ENCODE measurements around the gene RASD2.
A peak's percentile ranks its signal among the peaks of the same experiment; 100 is the strongest.
"Not testable (repeated sequence)": the region's sequence is repeated elsewhere in the genome, so short reads cannot be mapped to it uniquely, and the experiment has no call there.

The RASD2 gene, protein sequence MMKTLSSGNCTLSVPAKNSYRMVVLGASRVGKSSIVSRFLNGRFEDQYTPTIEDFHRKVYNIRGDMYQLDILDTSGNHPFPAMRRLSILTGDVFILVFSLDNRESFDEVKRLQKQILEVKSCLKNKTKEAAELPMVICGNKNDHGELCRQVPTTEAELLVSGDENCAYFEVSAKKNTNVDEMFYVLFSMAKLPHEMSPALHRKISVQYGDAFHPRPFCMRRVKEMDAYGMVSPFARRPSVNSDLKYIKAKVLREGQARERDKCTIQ

DNA sequence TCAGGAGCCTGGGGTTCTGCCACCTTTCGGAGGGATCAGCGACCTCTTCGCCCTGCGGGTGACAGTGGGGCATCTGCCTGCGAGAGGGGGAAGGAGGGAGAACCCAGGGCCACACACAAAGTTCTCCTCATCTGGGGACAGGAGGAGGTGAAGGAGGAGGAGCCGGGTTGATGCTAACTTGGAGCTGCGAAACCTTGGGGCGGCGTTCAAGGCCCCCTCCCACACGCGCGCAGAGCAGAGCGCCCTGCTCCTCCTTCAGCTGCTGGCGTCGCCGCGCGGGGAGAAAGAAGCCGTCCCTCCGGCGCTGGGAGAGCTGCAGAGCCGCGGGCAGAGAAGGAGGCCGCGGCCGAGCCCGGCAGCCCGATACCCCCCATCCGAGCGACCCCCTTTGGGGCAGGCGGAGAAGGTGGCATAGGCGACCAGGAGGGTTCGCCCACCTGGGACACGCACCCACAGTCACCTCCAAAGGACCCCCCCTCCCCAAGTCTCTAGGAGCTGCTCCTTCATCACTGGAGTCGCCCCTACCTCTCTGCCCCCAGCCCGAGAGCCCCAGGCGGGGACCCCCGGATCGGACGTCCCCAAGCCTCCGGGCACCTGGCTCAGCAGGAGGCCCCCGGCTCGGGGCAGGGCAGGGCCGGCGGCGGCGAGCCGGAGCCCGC is at the start of gene RASD2:
Gene RASD2 (plus strand): TSS at position 237 of the 659 bp plus-strand sequence. CDS start 5,979 bp downstream, outside the sequence.
- DNase-seq (ENCODE audit: low spot score): peak; percentile 7

DNA sequence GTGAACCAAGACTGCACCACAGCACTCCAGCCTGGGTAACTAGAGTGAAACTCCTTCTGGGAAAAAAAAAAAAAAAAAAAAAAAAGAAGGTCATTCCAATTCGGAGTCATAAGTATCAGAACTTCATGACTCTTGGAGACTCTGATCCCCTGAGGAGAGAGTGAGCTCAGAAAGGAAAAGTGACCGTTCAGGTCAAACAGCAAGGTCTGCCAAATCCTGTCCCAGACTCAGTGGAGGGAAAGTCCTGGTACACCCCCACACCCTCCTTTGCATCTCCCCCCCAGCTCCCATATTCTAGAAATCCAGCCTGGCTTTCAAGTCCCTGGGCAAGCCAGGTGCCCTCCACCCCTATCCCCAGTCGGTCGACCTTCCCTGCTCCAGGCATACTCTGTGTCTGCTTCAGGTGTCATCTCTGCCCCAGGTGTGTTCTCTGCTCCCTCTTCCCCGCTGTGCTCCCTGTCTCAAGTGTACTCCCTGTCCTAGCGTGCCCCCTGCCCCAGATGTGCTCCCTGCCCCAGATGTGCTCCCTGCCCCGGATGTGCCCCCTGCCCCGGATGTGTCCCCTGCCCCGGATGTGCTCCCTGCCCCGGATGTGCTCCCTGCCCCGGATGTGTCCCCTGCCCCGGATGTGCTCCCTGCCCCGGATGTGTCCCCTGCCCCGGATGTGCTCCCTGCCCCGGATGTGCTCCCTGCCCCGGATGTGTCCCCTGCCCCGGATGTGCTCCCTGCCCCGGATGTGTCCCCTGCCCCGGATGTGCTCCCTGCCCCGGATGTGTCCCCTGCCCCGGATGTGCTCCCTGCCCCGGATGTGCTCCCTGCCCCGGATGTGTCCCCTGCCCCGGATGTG is 49.3 kb upstream of the RASD2 start:
- DNase-seq (ENCODE audit: low spot score): not testable (repeated sequence)

DNA sequence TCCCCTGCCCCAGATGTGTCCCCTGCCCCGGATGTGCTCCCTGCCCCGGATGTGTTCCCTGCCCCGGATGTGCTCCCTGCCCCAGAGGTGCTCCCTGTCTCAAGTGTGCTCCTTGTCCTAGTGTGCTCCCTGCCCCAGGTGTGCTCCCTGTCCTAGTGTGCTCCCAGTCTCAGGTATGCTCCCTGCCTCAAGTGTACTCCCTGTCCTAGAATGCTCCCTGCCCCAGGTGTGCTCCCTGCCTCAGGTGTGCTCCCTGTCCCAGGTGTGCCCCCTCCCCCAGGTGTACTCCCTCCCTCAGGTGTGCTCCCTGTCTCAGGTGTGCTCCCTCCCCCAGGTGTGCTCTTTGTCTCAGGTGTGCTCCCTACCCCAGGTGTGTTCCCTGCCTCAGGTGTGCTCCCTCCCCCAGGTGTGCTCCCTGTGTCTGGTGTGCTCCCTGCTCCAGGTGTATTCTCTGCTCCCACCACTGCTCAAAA is 48.7 kb upstream of the RASD2 start:
- no peak for DNase-seq (ENCODE audit: low spot score)

DNA sequence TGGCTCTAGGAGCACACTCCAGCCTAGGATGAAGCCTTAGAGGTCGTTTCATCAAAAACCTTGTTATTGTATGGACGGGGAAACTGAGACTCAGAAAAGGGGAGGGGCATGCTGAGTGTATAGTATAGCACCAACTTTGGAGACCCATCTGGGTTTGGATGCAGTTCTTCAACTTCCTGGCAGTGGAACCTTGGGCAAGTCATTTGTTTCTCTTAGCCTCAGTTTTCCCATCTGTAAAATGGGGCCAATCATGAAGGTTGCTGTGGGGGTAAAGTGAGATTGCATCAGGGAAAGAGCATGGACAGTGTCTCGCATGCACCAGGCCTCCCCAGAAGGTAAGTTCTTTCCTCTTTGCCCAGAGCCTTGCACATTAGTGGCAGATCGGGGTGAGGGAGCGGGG is 47.6 kb upstream of the RASD2 start:
- no peak for DNase-seq (ENCODE audit: low spot score)

DNA sequence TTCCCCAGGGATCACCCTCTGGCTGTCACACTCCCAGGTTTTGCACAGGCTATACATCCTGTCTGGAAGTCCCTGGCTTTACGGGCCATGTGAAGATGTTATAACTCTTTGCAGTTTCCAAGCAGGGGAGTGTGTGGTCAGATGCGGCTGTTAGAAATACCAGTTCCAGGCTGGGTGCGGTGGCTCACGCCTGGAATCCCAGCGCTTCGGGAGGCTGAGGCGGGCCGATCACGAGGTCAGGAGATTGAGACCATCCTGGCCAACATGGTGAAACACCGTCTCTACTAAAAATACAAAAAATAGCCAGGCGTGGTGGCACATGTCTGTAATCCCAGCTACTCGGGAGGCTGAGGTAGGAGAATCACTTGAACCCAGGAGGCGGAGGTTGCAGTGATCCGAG is 44.9 kb upstream of the RASD2 start:
- not testable (repeated sequence) for DNase-seq (ENCODE audit: low spot score)

DNA sequence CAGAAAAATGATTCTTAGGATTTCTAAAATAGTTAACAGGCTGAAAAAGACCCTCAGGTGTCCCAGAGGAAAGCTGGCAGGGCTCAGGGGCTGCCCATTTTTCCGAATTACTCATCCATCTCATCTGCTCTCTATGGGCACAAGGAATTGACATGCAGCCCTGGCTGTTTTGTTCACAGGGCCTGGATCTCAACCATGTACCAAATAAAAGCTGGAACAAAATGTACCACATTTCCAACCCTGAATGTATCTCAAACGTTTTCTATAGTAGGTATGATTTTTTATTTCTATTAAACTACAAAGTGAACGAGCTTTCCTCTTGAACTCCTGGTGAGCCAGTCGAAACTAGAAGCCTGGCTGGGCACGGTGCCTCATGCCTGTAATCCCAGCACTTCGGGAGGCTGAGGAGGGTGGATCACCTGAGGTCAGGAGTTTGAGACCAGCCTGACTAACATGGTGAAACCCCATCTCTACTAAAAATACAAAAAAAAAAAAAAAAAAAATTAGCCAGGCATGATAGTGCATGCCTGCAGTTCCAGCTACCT is 43.8 kb upstream of the RASD2 start:
- no peak for DNase-seq (ENCODE audit: low spot score)

DNA sequence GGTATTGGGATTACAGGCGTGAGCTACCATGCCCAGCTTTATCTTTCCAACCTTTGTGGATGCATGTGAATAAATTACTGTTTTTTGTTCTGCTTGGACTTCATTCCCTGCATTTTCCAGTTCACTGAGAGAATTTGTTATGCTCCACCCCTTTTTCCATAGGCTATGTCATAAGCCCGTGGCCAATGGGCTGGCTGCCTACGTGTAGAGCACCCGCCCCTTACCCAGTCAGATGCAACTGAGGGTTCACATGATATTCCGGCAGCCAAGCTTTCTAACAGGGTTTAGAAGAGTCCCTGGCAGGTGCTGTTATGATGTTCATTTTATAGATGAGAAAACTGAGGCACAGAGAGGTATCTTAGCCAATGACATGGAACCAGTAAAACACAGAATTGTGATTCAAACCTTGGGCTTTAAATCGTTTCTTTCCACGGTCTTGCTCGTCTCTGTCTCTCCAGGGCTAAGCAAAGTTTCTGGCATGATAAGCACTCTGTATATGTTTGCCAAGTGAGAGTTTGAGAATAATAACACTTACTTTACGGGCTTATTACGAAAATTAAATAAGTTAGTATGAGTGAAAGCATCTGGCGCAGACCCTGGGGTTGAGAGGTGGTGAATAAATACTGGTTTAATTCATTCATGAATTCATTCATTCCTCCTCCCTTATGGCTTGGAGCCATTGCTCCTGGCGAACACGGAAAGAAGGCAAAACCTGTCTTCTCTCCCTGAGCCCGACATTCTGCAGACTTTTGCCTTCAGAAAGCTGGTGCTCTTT is 42.4 kb upstream of the RASD2 start:
- DNase-seq (ENCODE audit: low spot score): no peak

DNA sequence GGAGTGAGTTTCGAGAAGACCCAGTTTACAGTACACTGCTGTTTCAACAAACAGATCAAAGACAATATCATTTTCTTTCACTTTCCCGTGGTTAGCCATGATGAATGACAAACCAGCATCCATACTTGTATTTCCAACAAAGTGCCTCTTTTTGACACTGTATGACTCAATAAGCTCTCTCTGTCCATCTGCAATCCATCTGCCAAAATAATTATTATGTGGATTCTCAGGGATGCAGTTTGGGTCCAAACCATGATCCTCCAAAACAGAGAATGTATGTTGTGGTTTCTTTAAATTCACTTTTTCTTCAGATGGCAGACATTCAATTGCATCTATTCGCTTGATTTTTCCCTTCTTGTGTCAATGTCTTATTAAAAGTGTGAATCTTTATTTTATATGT is 37.8 kb upstream of the RASD2 start:
- no peak for DNase-seq (ENCODE audit: low spot score)

DNA sequence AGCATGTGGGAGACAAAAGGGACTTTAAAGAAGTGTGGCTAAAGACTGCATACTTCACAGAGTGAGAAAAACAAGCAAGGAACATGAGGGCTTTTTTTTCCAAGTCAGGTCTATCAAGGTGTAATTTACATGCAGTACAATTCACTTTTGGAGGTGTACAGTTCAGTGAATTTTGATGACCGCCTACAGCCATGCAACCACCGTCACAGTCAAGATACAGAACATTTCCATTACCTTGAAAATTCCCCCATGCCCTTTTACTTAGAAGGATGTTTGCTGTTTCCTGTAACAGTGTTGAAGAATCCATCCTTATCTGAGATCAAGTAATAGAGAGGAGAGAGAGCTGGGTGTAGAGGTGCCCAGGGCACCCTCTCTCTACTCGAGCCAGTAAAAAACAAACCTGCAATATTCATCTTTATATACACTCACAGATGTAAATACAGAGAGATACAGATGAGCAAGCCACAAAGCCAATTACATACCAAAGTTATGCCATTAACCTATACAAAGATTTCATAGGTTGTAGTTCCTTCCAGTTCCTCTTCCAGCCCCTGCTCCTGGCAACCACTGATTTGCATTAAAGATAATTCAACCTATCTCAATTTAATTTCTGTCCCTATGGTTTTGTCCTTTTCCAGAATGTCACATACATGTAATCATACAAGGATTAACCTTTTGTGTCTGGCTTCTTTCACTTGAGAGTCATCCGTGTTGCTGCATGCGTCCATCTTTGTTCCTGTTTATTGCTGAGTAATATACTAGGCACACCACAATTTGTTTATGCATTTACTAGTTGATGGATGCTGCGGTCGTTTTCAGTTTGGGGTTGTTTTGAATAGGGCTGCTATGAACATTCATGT is 35.0 kb upstream of the RASD2 start:
- DNase-seq (ENCODE audit: low spot score): no peak

DNA sequence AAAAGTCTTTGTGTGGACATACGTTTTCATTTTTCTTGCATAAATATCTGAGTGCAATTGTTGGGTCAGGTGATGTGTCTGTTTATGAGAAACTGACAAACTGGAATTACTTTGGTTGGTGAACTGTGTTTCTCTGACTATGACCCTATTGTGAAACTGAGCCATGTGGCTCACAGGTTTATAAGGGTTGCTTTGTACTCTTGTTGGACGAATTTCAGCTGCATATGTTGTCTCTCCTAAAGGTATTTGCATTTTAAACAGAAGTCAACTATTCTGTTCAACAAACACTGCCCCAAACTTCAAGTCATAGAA is 34.4 kb upstream of the RASD2 start:
- DNase-seq (ENCODE audit: low spot score): no peak

DNA sequence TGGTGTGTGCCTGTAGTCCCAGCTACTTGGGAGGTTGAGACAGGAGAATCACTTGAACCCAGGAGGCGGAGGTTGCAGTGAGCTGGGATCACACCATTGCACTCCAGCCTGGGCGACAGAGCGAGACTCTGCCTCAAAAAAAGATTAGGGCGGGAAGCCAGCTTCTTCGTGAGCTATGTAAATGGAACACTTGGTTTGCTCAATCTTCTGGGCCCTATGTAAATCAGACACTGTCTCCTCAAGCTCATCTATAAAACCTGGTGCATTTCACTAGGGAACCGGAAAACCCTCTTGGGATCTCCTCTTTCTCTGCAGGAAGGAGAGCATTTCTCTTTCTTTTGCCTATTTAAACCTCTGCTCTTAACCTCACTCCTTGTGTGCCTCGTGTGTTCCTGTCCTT is 32.8 kb upstream of the RASD2 start:
- DNase-seq (ENCODE audit: low spot score): not testable (repeated sequence)

DNA sequence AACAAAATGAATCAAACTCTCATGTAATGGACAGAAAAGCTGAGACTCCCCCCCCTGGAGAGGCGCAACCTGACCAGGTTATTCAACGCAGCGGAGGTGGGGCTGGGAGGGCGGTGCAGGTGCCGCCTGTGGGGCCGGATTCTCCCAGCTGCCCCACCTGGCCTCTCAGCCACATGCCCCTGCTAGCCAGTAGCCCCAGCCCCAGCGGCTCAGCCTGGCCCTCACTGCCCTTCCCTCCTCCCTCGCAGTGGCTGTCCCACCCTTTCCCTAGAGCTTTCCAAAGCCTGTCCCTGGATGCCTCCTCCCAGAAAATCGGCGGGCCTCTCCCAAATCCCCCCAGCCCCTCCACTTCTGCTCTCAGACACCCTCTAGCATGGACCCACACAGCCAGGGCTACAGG is 31.2 kb upstream of the RASD2 start:
- DNase-seq (ENCODE audit: low spot score): no peak

DNA sequence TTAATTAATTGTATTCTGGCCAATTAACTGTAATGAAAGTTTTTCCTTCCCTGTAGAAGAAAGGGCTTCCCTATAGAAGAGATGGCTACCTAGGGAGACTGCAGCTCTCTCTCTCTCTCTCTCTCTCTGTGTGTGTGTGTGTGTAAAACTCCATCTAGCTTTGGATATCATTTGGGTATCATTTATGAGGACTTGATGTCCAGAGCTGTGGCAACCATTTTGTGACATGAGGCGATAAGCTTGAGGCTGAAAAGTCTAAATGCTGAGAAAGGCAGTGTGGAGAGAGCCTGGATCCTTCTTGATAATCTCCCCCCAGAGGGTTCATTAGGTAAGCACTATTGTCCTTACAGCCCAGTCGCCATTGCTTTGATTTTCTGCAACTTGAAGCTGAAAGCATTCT is 30.7 kb upstream of the RASD2 start:
- DNase-seq (ENCODE audit: low spot score): no peak

DNA sequence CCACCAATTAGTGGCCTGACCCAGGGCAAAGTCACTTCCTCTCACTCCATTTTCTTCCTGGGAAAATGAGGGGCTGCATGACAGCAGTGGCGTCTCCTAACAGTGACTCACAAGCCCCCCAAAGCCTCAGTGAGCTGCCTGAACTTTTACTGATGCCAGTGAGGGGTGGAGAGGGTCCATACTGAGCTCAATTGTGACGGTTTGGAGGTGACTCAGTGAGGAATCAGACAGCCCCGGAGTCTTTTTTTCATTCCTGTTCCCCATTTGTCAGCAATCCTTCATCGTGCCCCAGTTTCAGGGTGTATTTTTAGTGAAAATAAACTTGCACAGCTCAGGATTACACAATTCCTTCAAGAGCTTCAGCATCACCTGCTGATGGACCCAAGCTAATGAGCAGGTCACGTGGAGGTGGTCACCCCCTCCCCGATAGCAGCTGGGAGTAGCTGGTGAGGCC is 30.1 kb upstream of the RASD2 start:
- no peak for DNase-seq (ENCODE audit: low spot score)

DNA sequence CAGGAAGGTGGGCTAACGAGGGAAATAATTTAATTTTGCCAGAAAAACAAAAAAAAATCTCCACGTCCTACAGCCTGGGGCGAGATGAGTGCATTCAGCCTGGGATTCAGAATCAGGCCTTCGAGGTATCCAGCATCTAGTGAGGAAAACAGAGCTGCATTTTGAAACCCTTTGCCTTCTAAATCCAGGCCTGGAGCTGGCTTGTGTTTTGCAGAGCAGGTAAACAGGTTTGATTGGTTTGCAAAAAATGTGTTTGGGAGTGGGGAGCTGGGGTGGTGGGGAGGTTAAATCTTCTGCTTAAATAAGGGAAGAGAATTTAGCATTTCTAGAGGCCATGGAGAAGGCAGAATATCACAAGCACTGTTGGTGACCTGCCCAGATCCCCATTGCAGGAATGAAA is 29.7 kb upstream of the RASD2 start:
- DNase-seq (ENCODE audit: low spot score): no peak

DNA sequence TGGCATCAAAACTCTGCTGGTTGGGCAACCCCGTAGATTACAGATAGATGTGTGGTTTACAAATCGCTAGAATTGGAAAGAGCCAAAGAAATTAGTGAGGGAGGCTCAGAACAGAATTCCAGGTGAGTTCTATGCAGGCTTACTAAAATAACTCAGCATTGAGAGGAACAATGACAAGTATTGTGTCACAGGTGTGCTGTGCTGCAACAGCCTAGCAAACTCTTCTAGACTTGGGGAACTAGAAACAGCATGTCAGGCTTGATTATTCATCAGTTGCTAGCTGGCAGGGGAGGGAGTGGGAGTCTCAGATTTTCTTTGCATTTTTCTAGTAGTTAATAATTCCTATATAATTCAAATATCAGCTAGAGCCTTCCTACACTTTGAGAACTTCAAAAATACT is 26.3 kb upstream of the RASD2 start:
- DNase-seq (ENCODE audit: low spot score): no peak

DNA sequence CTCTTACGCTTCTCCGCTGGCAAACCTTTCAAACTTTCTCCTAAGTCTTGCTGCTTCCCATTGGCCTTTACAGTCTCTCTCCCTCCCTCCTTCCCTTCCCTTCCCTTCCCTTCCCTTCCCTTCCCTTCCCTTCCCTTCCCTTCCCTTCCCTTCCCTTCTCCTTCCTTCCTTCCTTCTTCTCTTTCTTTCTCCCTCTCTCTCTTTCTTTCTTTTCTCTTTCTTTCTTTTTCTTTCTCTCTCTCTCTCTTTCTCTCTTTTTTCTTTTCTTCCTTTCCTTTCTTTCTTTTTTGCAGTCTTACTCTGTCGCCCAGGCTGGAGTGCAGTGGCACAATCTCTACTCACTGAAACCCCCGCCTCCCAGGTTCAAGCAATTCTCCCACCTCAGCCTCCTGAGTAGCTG is 24.7 kb upstream of the RASD2 start:
- DNase-seq (ENCODE audit: low spot score): not testable (repeated sequence)

DNA sequence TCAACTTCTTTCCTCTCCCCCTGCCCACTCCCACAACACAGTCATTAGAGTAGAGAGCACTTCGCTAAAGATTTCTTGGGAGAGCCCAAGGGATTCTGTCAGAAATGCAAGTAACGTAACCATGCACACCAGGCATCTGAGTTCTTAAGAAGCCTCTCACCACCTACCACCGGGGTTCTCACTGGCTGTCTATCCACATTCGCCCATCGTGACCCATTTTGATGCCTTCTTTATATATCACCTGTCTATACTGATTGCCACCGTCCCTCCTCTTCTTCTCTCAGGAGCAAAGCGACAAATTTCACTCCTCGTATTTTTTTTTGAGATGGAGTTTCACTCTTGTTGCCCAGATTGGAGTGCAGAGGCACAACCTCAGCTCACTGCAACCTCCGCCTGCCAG is 23.9 kb upstream of the RASD2 start:
- no peak for DNase-seq (ENCODE audit: low spot score)

DNA sequence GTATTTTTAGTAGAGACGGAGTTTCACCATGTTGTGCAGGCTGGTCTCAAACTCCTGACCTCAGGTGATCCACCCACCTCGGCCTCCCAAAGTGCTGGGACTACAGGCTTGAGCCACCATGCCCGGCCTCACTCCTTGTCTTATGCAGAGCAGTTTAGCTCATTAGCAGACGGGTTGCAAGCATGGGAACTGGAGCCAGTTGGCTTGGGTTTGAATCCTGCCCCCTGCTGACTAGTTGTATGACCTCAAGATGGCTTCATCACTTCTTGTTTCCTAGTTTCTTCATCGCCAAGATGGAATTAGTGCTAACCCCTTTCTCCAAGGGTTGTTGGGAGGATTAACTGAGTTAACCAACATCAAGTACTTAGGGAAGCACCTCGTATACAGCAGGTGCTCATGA is 23.4 kb upstream of the RASD2 start:
- no peak for DNase-seq (ENCODE audit: low spot score)

DNA sequence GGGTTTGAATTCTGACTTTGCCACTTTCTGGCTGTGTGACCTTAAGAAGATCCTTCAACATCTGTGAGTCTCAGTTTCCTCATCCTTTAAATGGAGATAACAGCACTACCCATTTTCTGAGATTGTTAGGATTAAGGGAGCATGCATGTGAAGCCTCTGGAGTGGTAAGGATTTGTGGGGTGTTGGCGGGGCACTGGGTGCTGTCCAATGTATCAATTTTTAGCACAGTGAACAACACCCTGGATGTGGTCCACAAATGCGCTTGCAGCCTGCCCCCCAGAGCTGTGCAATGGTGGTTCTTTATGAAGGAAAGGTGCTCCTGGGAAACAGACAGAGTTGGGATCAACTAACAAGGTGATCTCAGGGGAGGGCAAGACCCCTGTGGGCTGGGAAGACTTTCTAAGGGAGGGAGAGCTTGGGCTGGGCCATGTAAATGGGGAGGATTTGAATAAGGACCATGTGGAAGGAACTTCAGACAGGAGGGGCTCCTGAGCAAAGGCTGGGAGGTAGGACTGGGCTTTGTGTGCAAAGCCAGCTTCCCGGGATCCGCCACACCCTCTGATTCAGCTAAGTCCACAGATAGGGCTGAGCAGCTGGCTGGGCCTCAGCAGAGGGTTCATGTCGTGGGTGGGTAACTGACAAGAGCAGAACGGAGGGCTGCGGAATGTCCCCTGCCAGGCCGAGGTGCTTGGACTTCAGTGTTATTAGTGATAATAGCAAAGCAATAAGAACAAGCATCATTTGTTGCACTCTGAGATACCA is 22.7 kb upstream of the RASD2 start:
- no peak for DNase-seq (ENCODE audit: low spot score)

Data from CD4-positive, alpha-beta T cell treated with Interleukin-6 at 100 ng/mL for 8 hours (primary cell).